ENCODE results near the gene RNF112. TPM values are rescaled to one million over a fixed set of nuclear protein-coding genes. Genes with fewer than 3 reads are reported as not detected.
A peak's percentile ranks its signal among the peaks of the same experiment; 100 is the strongest.

The RNF112 gene
- total RNA-seq, 1 donor from 2014 or later, result 0.36 TPM

GRCh38 chr17:19375732-19376131, 35.3 kb upstream of the RNF112 start:
- H3K27me3 Mint-ChIP-seq (ENCODE audit: low read depth, unreplicated experiment), result no peaks in the 10 kb centered on the region
- peaks cover 8% of the 10 kb centered on the region for H3K36me3 Mint-ChIP-seq (ENCODE audit: low read depth, unreplicated experiment)
- Histone ChIP-seq H3K4me1 (ENCODE audit: insufficient read depth, low read length) (peaks cover 13% of the 10 kb centered on the region), H2AFZ (ENCODE audit: low read depth, low read length) (no peak overlapping the region), H3K4me3 (ENCODE audit: insufficient read depth, low read depth, low read length) (no peak overlapping the region), H3K9me3 (ENCODE audit: insufficient read depth, low read depth, low read length) (no peaks in the 10 kb centered on the region), H3K27me3 (ENCODE audit: insufficient read depth, low read length) (no peaks in the 10 kb centered on the region), H3K79me2 (ENCODE audit: insufficient read depth, low read length) (peaks cover 24% of the 10 kb centered on the region), H3K9ac (ENCODE audit: low read length) (no peak overlapping the region), H4K20me1 (ENCODE audit: insufficient read depth, low read length) (peaks cover 21% of the 10 kb centered on the region), H3K27ac (ENCODE audit: low read depth, low read length) (no peak overlapping the region), H3K4me2 (ENCODE audit: low read length) (no peak overlapping the region), H3K36me3 (ENCODE audit: insufficient read depth, low read length) (peaks cover 12% of the 10 kb centered on the region)
- H3K9me3 Mint-ChIP-seq (ENCODE audit: unreplicated experiment), result no peaks in the 10 kb centered on the region
- H3K27ac Mint-ChIP-seq (ENCODE audit: unreplicated experiment), result no peak overlapping the region
- no peak for DNase-seq (ENCODE audit: low read depth)
- H3K4me3 Mint-ChIP-seq (ENCODE audit: unreplicated experiment), result peak overlapping the region; percentile 71
- TF ChIP-seq CTCF (IDR thresholded peaks at IDR 0.05; ENCODE audit: insufficient read depth, low read depth, low read length), result no peak
- FAIRE-seq, result peak; percentile 49
- peaks cover 15% of the 10 kb centered on the region for H3K4me1 Mint-ChIP-seq (ENCODE audit: low read depth, unreplicated experiment)

GRCh38 chr17:19376811-19377210, 34.2 kb upstream of the RNF112 start:
- Histone ChIP-seq H2AFZ (ENCODE audit: low read depth, low read length) (peak overlapping the region; percentile 95), H3K27ac (ENCODE audit: low read depth, low read length) (peak overlapping the region; percentile 96), H3K27me3 (ENCODE audit: insufficient read depth, low read length) (no peaks in the 10 kb centered on the region), H3K4me1 (ENCODE audit: insufficient read depth, low read length) (peaks cover 13% of the 10 kb centered on the region), H3K79me2 (ENCODE audit: insufficient read depth, low read length) (peaks cover 34% of the 10 kb centered on the region), H3K4me2 (ENCODE audit: low read length) (peak overlapping the region; percentile 85), H3K9me3 (ENCODE audit: insufficient read depth, low read depth, low read length) (no peaks in the 10 kb centered on the region), H3K4me3 (ENCODE audit: insufficient read depth, low read depth, low read length) (peak overlapping the region; percentile 75), H4K20me1 (ENCODE audit: insufficient read depth, low read length) (peaks cover 31% of the 10 kb centered on the region), H3K9ac (ENCODE audit: low read length) (peak overlapping the region; percentile 90), H3K36me3 (ENCODE audit: insufficient read depth, low read length) (peaks cover 12% of the 10 kb centered on the region)
- Mint-ChIP-seq H3K9me3 (ENCODE audit: unreplicated experiment) (no peaks in the 10 kb centered on the region), H3K36me3 (ENCODE audit: low read depth, unreplicated experiment) (peaks cover 14% of the 10 kb centered on the region), H3K27me3 (ENCODE audit: low read depth, unreplicated experiment) (no peaks in the 10 kb centered on the region), H3K4me3 (ENCODE audit: unreplicated experiment) (peak overlapping the region; percentile 95), H3K4me1 (ENCODE audit: low read depth, unreplicated experiment) (peaks cover 10% of the 10 kb centered on the region), H3K27ac (ENCODE audit: unreplicated experiment) (peak overlapping the region; percentile 97)
- TF ChIP-seq EZH2 (IDR thresholded peaks at IDR 0.05; ENCODE audit: insufficient read depth, low read length), result no peak
- no peak for TF ChIP-seq CTCF (IDR thresholded peaks at IDR 0.05; ENCODE audit: insufficient read depth, low read depth, low read length)
- FAIRE-seq (no peak), DNase-seq (ENCODE audit: low read depth) (no peak)

GRCh38 chr17:19377602-19378415, 33.2 kb upstream of the RNF112 start:
- no peaks in the 10 kb centered on the region for H3K9me3 Mint-ChIP-seq (ENCODE audit: unreplicated experiment)
- peak; percentile 73 for FAIRE-seq

More at GRCh38 chr17:19377602-19378415, 33.2 kb upstream of the RNF112 start:
- peaks cover 10% of the 10 kb centered on the region for H3K4me1 Mint-ChIP-seq (ENCODE audit: low read depth, unreplicated experiment)
- Histone ChIP-seq H3K4me3 (ENCODE audit: insufficient read depth, low read depth, low read length) (peak overlapping the region; percentile 75), H3K36me3 (ENCODE audit: insufficient read depth, low read length) (peaks cover 12% of the 10 kb centered on the region), H3K27ac (ENCODE audit: low read depth, low read length) (peak overlapping the region; percentile 96), H3K79me2 (ENCODE audit: insufficient read depth, low read length) (peaks cover 39% of the 10 kb centered on the region), H3K9ac (ENCODE audit: low read length) (peak overlapping the region; percentile 90), H4K20me1 (ENCODE audit: insufficient read depth, low read length) (peaks cover 37% of the 10 kb centered on the region), H3K4me1 (ENCODE audit: insufficient read depth, low read length) (peaks cover 13% of the 10 kb centered on the region), H3K4me2 (ENCODE audit: low read length) (peak overlapping the region; percentile 95), H2AFZ (ENCODE audit: low read depth, low read length) (peak overlapping the region; percentile 95), H3K27me3 (ENCODE audit: insufficient read depth, low read length) (no peaks in the 10 kb centered on the region), H3K9me3 (ENCODE audit: insufficient read depth, low read depth, low read length) (no peaks in the 10 kb centered on the region)
- H3K36me3 Mint-ChIP-seq (ENCODE audit: low read depth, unreplicated experiment), result peaks cover 14% of the 10 kb centered on the region
- DNase-seq (ENCODE audit: low read depth), result peak; percentile 96
- H3K27me3 Mint-ChIP-seq (ENCODE audit: low read depth, unreplicated experiment), result no peaks in the 10 kb centered on the region
- H3K27ac Mint-ChIP-seq (ENCODE audit: unreplicated experiment), result peak overlapping the region; percentile 97
- TF ChIP-seq EZH2 (IDR thresholded peaks at IDR 0.05; ENCODE audit: insufficient read depth, low read length) (no peak), CTCF (IDR thresholded peaks at IDR 0.05; ENCODE audit: insufficient read depth, low read depth, low read length) (no peak)
- peak overlapping the region; percentile 95 for H3K4me3 Mint-ChIP-seq (ENCODE audit: unreplicated experiment)

Data from astrocyte (in vitro differentiated cells and primary cell).